GF-D8 (cell line): ENCODE measurements around the gene PNN.
"Not testable (repeated sequence)": the region's sequence is repeated elsewhere in the genome, so short reads cannot be mapped to it uniquely, and the experiment has no call there.

ENCODE experiments used
- DNase-seq: peaks from one replicate; lab custom pipeline; 2025; lab: John Stamatoyannopoulos, UW

PNN gene

DNA sequence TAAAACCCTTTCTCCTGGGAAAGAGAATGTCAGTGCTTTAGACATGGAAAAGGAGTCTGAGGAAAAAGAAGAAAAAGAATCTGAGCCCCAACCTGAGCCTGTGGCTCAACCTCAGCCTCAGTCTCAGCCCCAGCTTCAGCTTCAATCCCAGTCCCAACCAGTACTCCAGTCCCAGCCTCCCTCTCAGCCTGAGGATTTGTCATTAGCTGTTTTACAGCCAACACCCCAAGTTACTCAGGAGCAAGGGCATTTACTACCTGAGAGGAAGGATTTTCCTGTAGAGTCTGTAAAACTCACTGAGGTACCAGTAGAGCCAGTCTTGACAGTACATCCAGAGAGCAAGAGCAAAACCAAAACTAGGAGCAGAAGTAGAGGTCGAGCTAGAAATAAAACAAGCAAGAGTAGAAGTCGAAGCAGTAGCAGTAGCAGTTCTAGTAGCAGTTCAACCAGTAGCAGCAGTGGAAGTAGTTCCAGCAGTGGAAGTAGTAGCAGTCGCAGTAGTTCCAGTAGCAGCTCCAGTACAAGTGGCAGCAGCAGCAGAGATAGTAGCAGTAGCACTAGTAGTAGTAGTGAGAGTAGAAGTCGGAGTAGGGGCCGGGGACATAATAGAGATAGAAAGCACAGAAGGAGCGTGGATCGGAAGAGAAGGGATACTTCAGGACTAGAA is 6.1 kb downstream of the PNN start:
- DNase-seq: no peak

DNA sequence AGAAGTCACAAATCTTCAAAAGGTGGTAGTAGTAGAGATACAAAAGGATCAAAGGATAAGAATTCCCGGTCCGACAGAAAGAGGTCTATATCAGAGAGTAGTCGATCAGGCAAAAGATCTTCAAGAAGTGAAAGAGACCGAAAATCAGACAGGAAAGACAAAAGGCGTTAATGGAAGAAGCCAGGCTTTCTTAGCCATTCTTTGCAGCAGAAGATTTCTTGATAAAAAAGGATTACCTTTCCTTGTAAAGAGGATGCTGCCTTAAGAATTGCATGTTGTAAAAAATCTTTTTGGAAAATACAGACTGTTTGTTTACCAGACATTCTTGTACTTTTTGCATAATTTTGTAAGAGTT is 6.6 kb downstream of the PNN start:
- DNase-seq: no peak

DNA sequence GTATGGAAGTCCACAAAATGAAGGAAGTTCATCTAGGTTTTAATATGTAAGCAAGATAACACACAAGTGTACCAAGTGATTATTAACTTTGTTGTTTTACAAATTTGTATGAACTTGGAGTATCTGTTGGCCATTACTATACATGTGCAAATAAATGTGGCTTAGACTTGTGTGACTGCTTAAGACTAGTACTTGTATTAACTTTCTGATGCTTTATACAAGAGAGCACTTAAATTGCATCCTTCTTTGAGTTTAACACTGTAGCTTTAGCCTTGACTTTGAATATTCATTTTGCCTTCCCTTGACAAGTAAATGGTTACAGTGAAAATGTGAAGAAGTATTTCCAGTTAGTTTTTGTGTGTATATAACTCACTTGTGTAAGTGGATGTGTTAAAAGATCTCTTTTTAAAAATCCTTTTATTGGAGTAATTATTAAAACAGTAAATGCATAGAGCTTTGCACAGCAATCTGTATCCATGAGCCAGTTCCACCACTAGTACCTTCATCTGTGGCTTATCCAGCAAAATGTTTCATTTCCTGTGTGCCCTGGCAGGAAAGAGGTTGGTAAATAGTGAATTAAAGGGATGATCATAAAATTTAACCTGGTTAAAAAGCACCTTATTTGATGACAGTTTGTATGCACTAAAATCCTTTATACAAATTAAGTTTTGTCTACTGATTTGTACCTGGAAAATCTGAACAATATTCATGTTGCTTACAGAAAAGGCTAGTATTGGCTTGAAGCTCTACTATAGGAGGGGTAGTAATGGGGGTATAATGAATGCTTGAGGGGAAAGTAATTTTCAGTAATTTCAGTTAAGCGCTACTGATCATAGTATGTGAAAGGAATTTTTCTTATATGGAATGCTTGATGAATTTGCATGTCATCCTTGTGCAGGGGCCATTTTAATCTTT is 8.0 kb downstream of the PNN start:
- no peak for DNase-seq

DNA sequence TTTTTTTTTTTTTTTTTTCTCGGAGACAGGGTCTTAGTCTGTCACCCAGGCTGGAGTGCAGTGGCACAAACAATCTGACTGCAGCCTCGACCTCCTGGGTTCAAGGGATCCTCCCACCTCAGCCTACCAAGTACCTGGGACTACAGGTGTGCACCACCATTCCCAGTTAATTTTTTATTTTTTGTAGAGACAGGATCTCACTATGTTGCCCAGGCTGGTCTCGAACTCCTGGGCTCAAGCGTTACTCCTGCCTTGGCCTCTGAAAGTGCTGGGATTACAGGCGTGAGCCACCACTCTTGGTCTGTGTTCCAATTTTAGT is 8.6 kb downstream of the PNN start:
- DNase-seq: not testable (repeated sequence)

DNA sequence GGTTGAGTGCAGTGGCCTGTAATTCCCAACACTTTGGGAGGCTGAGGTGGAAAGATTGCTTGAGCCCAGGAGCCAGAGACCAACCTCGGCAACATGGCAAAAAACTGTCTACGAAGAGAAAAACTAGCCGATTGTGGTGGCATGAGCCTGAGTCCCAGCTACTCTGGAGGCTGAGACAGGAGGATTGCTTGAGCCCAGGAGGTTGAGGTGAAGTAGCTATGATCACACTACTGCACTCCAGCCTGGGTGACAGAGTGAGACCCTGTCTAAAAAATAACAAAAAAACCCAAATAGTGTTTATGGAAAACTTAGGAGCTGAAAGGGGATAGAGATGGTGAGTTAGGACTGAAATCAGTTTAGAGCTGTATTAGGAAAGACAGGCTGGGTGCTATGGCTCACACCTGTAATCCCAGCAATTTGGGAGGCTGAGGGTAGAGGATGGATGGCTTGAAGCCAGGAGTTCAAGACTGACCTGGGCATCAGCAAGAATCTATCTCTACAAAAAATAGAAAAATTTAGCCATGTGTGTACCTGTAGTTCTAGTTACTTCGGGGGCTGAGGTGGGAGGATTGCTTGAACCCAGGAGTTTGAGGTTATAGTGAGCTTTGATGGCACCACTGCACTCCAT is 9.7 kb downstream of the PNN start:
- no peak for DNase-seq

DNA sequence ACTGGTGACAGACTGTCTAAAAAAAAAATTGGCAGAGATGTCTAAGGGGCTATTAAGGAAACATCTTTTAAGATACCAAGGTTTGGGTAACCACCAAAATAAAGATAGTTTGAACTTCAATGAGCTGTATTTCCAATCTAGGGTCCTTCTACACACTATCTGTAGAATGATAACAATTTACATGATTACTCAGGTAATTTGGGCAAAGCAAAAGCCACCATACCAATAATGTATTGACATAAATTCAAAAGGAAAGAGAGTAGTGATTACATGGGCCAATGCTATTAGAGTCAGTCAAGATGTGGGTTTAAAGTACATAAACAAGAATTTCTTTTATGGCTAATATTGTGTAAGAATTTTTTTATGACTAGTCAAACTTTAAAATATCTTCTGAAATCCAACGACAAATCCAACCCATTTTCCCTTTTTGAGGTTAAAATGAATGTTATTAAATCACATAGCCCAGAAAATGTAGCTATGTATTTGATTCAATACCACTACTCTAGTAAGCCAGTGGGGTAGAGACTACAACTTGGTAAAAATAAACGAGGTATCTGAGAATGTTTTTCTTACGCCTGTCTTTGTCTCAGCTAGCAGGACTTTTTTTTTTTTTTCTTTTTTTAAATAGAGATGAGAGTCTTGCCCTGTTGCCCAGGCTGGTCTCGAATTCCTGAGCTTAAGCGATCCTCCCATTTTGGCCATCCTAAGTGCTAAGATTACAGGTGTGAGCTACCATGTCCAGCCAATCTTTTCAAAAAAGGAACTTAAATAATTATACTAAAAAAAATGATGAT is 10.4 kb downstream of the PNN start:
- DNase-seq: no peak

DNA sequence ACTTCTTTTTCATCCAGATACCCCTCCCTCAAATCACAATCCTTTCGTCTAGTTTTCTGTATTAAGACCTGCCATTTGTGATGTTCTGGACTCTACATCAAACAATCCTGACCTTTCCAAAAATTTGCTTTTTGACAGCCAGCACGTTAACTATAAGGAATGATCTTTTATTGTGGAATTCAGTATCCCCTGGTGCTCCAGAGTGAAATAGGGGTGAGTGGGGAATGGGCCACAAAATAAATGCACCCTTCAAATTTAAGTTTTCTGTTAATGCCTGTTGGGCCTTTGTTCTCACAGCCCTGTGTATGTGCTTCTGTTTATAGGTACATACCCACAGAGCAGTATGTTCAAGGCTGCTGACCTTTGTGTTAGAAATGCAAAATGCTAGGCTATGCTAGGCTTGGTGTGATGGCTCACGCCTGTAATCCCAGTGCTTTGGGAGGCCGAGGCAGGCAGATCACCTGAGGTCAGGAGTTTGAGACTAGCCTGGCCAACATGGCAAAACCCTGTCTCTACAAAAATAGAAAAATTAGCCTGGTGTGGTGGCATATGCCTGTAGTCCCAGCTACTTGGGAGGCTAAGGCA is 12.0 kb downstream of the PNN start:
- no peak for DNase-seq

DNA sequence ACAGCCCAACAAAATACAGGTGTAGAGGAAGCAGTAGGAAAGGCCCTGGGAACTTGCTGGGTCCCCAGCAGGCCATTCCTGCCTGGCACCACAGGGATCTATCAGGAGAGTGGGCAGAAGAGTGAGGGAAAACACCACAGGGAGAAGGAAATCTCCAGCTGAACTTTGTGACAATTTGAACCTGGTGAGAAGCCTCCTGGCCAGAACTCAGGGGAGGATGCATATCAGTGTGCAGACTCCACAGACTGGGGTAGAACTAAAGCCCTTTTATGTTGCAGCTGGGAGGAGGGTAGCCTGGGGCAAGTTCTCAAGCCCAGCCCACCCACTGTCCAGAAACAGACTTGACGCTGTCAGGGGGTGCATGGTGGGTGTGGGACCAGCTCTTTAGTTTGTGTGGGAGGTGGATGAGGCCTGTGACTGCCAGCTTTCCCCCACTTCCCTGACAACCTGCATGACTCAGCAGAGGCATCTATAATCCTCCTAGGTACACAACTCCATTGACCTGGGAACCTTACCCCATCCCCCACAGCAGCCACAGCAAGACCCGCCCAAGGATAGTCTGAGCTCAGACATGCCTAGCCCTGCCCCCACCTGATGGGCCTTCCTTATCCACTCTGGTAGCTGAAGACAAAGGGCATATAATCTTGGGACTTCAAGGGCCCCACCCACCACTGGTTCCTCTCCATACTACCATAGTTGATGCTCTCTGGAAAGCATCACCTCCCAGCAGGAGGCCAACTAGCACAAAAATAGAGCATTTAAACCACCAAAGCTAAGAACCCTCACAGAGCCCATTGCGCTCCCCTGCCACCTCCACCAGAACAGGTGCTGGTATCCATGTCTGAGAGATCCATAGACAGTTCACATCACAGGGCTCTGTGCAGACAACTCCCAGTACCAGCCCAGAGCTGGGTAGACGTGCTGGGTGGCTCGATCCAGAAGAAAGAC is 28.9 kb downstream of the PNN start:
- no peak for DNase-seq

DNA sequence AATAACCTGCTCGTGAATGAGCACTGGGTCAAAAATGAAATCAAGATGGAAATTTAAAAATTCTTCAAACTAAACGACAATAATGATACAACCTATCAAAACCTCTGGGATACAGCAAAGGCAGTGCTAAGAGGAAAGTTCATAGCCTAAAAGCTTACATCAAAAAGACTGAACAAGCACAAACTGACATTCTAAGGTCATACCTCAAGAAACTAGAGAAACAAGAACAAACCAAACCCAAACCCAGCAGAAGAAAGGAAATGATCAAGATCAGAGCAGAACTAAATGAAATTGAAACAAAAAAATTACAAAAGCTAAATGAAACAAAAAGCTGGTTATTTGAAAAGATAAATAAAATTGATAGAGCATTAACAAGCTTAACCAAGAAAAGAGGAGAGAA is 32.4 kb downstream of the PNN start:
- DNase-seq: not testable (repeated sequence)

DNA sequence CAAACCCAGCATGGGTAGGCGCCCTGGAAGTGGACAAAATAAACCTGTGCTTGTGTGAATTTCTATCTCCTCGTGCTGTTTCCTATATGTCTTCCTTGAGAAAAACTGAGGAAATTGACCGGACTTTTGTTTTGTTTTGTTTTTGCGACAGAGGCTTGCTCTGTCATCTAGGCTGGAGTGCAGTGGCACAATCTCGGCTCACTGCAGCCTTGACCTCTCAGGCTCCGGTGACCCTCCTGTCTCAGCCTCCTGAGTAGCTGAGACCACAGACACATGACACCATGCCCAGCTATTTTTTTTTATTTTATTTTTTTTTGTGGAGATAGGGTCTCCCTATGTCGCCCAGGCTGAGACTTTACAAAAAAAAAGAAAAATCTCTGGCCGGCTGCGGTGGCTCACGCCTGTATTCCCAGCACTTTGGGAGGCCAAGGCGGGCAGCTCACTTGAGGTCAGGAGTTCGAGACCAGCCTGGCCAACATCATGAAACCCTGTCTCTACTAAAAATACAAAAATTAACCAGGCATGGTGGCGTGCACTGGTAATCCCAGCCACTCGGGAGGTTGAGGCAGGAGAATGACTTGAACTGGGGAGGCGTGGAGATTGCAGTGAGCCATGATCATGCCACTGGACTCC is 36.2 kb downstream of the PNN start:
- no peak for DNase-seq

DNA sequence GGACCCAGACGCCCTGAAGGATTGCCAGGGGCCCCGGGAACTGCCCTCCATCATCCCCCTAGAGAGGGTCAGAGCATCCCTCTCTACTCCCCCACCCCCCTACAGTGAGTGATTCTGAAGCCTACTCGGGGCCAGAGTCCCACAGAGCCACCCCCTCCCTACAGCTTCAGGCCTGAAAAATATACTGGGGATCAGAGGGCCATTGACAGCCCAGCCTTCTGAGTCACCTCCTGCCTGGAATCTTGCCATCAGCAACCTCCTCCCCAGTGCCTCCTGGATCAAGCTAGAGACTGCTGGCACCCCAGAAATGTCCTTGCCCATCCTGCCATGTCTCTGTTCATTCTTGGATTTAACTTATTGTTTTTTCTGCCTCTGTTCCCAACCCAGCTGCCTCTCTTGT is 37.0 kb downstream of the PNN start:
- no peak for DNase-seq

DNA sequence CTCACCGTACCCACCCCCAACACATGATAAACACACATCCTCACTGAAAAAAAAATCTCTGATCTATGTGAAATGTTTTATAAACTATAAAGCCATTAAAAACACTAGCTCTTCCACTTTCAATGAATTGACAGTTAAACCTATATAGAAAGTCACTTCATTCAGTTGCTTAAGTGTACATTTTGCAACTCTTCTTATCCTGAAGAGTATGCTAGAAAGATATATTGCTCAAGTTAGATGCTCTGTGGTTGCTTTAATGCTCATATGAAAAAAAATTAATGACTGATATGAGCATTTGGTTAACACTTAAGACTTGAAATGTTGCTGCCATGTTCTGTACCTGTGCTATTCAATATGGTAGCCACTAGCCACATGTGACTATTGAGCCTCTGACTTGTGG is 37.6 kb downstream of the PNN start:
- DNase-seq: peak; percentile 8

DNA sequence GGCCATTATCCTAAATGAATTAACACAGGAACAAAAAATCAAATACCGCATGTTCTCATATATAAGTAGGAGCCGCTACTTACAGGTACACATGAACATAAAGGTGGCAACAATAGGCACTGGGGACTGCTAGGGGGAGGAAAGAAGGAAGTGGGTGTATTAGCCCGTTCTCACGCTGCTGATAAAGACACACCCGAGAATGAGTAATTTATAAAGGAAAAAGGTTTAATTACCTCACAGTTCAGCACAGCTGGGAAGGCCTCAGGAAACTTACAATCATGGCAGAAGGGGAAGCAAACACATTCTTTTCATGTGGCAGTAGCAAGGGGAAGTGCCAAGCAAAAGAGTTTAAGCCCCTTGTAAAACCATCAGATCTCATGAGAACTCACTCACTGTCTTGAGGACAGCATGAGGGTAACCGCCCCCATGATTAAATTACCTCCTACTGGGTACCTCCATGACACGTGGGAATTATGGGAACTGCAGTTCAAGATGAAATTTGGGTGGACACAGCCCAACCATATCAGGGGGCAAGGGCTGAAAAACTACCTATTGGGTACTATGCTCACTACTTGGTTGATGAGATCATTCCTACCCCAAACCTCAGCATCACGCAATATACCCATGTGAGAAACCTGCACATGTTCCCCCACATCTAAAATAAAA is 42.3 kb downstream of the PNN start:
- DNase-seq: no peak

DNA sequence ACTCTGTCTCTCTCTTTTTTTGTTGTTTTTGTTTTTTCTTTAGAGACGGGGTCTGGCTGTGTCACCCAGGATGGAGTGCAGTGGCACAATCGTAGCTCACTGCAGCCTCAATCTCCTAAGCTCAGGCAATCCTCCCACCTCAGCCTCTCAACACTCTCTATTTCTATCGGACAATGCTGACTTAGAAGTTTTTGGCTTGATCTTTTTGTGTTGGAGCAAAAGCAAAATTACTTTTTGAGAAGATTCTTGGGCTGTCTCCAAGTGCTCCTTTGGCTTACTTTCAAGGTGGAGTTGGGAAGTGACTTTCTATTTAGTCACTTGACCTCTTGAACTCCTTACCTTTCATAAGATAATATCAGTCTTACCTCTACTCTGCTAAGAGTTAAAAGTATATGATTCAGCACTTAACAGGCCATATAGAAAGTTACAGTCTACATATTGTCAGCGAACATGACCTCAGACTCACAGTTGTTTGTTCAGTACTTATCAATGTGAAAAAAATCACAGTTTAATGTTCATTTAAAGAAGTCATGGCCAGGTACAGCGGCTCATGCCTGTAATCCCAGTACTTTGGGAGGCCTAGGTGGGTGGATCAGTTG is 43.2 kb downstream of the PNN start:
- no peak for DNase-seq

DNA sequence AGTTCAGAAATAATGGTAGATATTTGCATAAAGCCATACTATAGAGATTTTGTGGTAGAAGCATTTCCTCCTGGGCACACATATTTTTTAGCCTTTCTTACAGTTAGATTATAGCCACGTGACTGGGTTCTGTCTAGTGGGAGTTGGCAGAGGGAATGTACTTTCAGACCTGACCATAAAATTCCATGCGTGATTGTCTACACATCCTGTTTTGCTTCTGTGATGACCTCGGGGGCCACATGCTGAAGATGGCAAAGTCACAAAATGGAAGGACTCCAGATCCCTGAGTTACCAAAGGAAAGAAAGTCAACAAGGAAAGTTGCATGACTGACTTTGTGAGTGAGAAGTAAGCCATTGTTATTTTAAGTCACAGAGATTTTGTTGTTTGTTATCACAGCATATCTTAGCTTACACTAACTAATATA is 44.0 kb downstream of the PNN start:
- no peak for DNase-seq

DNA sequence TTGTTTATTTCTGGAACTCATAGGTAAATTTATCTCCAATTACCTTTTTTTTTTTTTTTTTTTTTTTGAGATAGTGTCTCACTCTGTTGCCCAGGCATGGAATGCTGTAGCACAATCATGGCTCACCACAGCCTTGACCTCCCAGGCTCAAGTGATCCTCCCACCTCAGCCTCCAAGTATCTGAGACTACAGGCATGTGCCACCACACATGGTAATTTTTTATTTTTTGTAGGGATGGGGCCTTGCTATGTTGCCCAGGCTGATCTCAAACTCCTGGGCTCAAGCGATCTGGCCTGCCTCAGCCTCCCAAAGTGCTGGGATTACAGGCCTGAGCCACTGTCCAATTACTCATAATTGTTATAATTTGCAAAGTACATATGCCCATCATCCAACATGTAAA is 45.4 kb downstream of the PNN start:
- not testable (repeated sequence) for DNase-seq

DNA sequence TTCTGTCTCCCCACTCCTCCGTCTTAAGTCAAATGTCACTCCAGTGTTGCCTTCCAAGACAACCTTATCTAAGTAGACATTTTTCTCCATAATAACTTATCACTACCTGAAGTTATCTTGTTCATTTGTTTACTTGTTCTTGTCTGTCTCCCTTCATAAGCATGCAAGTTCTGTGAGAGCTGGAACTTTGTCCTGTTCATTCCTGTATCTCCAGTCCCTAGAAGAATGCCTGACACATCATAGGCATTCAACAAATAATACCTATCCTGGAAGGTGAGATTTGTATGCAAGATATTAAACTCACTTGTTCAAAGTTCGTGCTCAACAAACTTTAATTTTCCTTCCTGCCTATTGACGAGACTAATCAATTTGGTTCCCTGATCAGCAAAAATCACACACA is 53.0 kb downstream of the PNN start:
- no peak for DNase-seq

DNA sequence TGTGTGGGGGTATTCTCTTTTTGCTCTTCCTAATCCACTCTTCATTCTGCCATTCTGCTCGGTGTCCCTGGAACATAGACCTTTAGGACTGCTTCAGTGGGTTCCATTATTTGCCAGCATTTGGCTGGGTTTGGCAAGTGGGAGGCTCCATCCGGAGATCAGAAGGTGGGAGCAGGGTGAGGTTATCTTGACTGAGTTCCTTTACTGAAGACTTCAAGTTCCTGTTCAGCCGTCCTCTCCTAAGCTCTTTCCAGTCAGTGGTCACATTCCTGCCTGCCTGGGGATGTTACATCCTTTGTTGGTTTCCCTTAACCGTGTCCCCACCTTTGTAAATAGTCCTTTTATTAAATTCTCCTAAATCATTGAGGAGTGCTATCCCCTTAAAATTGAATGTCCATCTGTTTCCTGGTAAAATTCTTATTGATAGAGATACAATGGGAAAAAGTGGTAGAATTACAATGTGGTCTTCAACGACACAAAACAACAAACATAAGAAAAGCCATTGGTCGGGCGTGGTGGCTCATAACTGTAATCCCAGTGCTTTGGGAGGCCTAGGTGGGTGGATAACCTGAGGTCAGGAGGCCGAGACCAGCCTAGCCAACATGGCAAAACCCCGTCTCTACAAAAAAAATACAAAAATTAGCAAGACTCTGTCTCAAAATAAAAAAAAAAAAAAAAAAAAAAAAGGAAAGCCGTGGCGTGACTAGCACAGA is 53.6 kb downstream of the PNN start:
- DNase-seq: no peak

DNA sequence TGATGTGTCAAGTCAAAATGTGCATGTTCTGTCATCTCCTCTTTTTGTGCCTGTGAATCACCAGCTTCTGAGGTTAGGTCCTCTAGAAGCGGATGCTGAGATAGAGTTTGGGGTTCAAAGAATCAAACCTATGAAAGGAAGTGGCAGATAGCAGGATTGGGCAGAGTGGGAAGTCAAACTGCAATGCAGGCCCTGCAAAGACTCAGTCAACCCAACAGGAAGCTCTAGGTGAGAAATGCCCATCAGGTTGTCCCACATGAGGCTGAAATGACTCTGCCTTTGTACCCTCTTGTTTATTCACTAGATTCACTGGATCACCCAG is 54.1 kb downstream of the PNN start:
- DNase-seq: no peak
